Esophagus (tissue), 2 donors: ENCODE measurements around the gene ZC3H18. TPM values are rescaled to one million over a fixed set of nuclear protein-coding genes. Genes with fewer than 3 reads are reported as not detected.

Source experiments
- H3K27ac ChIP-seq, 2 donors: one replicate each; pipeline ENCODE4 v1.5.1; 2013; ENCODE audit warnings: low read depth in 2 of 2, mild to moderate bottlenecking in 2 of 2, inconsistent platforms in 1 of 2, low read length in 1 of 2, moderate library complexity in 1 of 2
- H3K27me3 ChIP-seq, 2 donors: one replicate each; pipeline ENCODE4 v1.6.1; 2013; ENCODE audit warnings: low read length in 2 of 2, control low read depth in 1 of 2, mild to moderate bottlenecking in 1 of 2; ENCODE audit not compliant: insufficient read depth in 2 of 2, control insufficient read depth in 1 of 2
- H3K36me3 ChIP-seq, 2 donors: one replicate each; pipeline ENCODE4 v1.6.1; 2013; ENCODE audit warnings: low read length in 1 of 2; ENCODE audit not compliant: control insufficient read depth in 2 of 2, insufficient read depth in 2 of 2
- H3K4me1 ChIP-seq, 2 donors: one replicate each; pipeline ENCODE4 v1.6.1; 2013; ENCODE audit warnings: low read length in 1 of 2; ENCODE audit not compliant: control insufficient read depth in 2 of 2, insufficient read depth in 2 of 2
- H3K4me3 ChIP-seq, 2 donors: one replicate each; pipeline ENCODE4 v1.5.1; 2013; ENCODE audit warnings: low read length in 2 of 2, mild to moderate bottlenecking in 2 of 2, low read depth in 1 of 2, moderate library complexity in 1 of 2
- H3K9me3 ChIP-seq, 2 donors: one replicate each; pipeline ENCODE4 v1.6.1; 2013; ENCODE audit warnings: mild to moderate bottlenecking in 2 of 2, low read depth in 1 of 2, low read length in 1 of 2, moderate library complexity in 1 of 2; ENCODE audit not compliant: control insufficient read depth in 2 of 2, insufficient read depth in 1 of 2
- WGBS, 2 donors: extraction: QIAGEN DNeasy Blood & Tissue Kit; methylation state at CpG; one replicate each; pipeline ENCODE4 v1.1.7; 2013; 5-methylcytosine and 5-hydroxymethylcytosine counted together
- polyA plus RNA-seq, 2 donors: library from polyadenylated mRNA; stranded (reverse); fragments of 200-250 nt; gene quantifications; one replicate each; pipeline ENCODE4 v1.2.3, GENCODE V29; 2013
- donor health status: healthy with polysubstance abuse.
- donor health status: Bipolar disorder and iron deficiency.

Gene ZC3H18
- polyA plus RNA-seq, 2 donors = 19.1 to 24.5 TPM

- Histone ChIP-seq H3K27ac (no peak overlapping the region), H3K27me3 (no peaks in the 10 kb centered on the region), H3K9me3 (peaks cover 0 to 7% of the 10 kb centered on the region in 2 donors), H3K4me3 (no peak overlapping the region), H3K4me1 (peaks cover 0 to 16% of the 10 kb centered on the region in 2 donors), H3K36me3 (no peaks in the 10 kb centered on the region)
- WGBS, 2 donors = 70 to 82% methylated on average over 4 of the region's 4 CpGs
Observed at GRCh38 chr16:88537859-88538258, 32.3 kb upstream of the ZC3H18 start.

GRCh38 chr16:88538366-88539060 is 31.7 kb upstream of the ZC3H18 start:
- Histone ChIP-seq H3K27me3 (no peaks in the 10 kb centered on the region), H3K4me3 (no peak overlapping the region), H3K9me3 (peaks cover 0 to 9% of the 10 kb centered on the region in 2 donors), H3K36me3 (no peaks in the 10 kb centered on the region), H3K4me1 (peaks cover 0 to 13% of the 10 kb centered on the region in 2 donors), H3K27ac (no peak overlapping the region)
- WGBS, 2 donors = 44 to 58% methylated on average over 23 of the region's 23 CpGs

- WGBS, 2 donors = 50 to 60% methylated on average over 12 of the region's 12 CpGs
- Histone ChIP-seq H3K4me3 (no peak overlapping the region), H3K27me3 (no peaks in the 10 kb centered on the region), H3K36me3 (no peaks in the 10 kb centered on the region), H3K4me1 (peaks cover 0 to 13% of the 10 kb centered on the region in 2 donors), H3K27ac (no peak overlapping the region), H3K9me3 (peaks cover 0 to 9% of the 10 kb centered on the region in 2 donors)
Observed at GRCh38 chr16:88539261-88539651, 30.9 kb upstream of the ZC3H18 start.

- H3K27ac ChIP-seq = no peak overlapping the region
- no peaks in the 10 kb centered on the region for H3K36me3 ChIP-seq
- 37 to 38% methylated on average over 25 to 26 of the region's 26 CpGs for WGBS, 2 donors
Observed at GRCh38 chr16:88539652-88540345, 30.4 kb upstream of the ZC3H18 start.

GRCh38 chr16:88540346-88540977 is 29.7 kb upstream of the ZC3H18 start:
- peaks cover 0 to 5% of the 10 kb centered on the region in 2 donors for H3K4me1 ChIP-seq
- H3K27me3 ChIP-seq = no peaks in the 10 kb centered on the region
- peaks cover 0 to 9% of the 10 kb centered on the region in 2 donors for H3K9me3 ChIP-seq
- no peak overlapping the region for H3K27ac ChIP-seq
- 56 to 65% methylated on average over 18 to 20 of the region's 20 CpGs for WGBS, 2 donors
- H3K4me3 ChIP-seq = no peak overlapping the region
- no peaks in the 10 kb centered on the region for H3K36me3 ChIP-seq

More at GRCh38 chr16:88539652-88540345, 30.4 kb upstream of the ZC3H18 start:
- Histone ChIP-seq H3K4me1 (peaks cover 0 to 12% of the 10 kb centered on the region in 2 donors), H3K9me3 (peaks cover 0 to 9% of the 10 kb centered on the region in 2 donors), H3K27me3 (no peaks in the 10 kb centered on the region), H3K4me3 (no peak overlapping the region)

GRCh38 chr16:88541831-88542616 is 28.2 kb upstream of the ZC3H18 start:
- no peak overlapping the region for H3K4me3 ChIP-seq
- H3K4me1 ChIP-seq = peaks cover 0 to 4% of the 10 kb centered on the region in 2 donors
- no peaks in the 10 kb centered on the region for H3K27me3 ChIP-seq
- no peak overlapping the region for H3K27ac ChIP-seq
- WGBS, 2 donors = 70% methylated on average over 15 of the region's 15 CpGs
- peaks cover 0 to 9% of the 10 kb centered on the region in 2 donors for H3K9me3 ChIP-seq
- no peaks in the 10 kb centered on the region for H3K36me3 ChIP-seq

- Histone ChIP-seq H3K27me3 (no peaks in the 10 kb centered on the region), H3K36me3 (no peaks in the 10 kb centered on the region), H3K4me3 (no peak overlapping the region), H3K27ac (no peak overlapping the region), H3K4me1 (no peaks in the 10 kb centered on the region), H3K9me3 (peaks cover 0 to 9% of the 10 kb centered on the region in 2 donors)
- WGBS, 2 donors = 78 to 87% methylated on average over 8 of the region's 8 CpGs
Observed at GRCh38 chr16:88543230-88543813, 26.9 kb upstream of the ZC3H18 start.

GRCh38 chr16:88545781-88546180 is 24.4 kb upstream of the ZC3H18 start:
- peaks cover 0 to 9% of the 10 kb centered on the region in 2 donors for H3K9me3 ChIP-seq
- no peak overlapping the region for H3K27ac ChIP-seq
- no peak overlapping the region for H3K4me3 ChIP-seq
- no peaks in the 10 kb centered on the region for H3K36me3 ChIP-seq
- H3K27me3 ChIP-seq = no peaks in the 10 kb centered on the region
- no peaks in the 10 kb centered on the region for H3K4me1 ChIP-seq
- WGBS, 2 donors = 73 to 77% methylated on average over 7 of the region's 7 CpGs
